Upper lobe of left lung (tissue), 4 donors: ENCODE data around the gene C9orf72.
A peak's percentile ranks its signal among the peaks of the same experiment; 100 is the strongest.

Source experiments
- CTCF ChIP-seq, 6 experiments: fragments of 450-650 bp in 4 of 6; fragments of 200-600 bp in 2 of 6; sonication (generic) in 2 of 6; IDR thresholded peaks; one replicate each; pipeline ENCODE4 v1.5.1; 2016 to 2019; ENCODE audit warnings: antibody characterized with exemption in 6 of 6
- EP300 ChIP-seq, 4 donors: sonication (generic); formaldehyde crosslinking; IDR thresholded peaks; one replicate each; pipeline ENCODE4 v1.5.1; 2017; ENCODE audit warnings: antibody characterized with exemption in 4 of 4, control low read depth in 2 of 4

- TF ChIP-seq CTCF (IDR thresholded peaks at IDR 0.05) (peak in 4 of 6 experiments; percentile 15 to 49 (median 34)), EP300 (IDR thresholded peaks at IDR 0.05) (no peak)
These were observed 25.1 kb downstream of the C9orf72 start for GRCh38 chr9:27548055-27548741.
